ENCODE measurements around the gene LRWD1. TPM values are rescaled to one million over a fixed set of nuclear protein-coding genes. Genes with fewer than 3 reads are reported as not detected.

LRWD1 gene
- total and polyA plus RNA-seq, 2 donors (not counting 1 experiment from before 2014, with no cell fraction given), result 7.4 to 14.5 TPM

DNA sequence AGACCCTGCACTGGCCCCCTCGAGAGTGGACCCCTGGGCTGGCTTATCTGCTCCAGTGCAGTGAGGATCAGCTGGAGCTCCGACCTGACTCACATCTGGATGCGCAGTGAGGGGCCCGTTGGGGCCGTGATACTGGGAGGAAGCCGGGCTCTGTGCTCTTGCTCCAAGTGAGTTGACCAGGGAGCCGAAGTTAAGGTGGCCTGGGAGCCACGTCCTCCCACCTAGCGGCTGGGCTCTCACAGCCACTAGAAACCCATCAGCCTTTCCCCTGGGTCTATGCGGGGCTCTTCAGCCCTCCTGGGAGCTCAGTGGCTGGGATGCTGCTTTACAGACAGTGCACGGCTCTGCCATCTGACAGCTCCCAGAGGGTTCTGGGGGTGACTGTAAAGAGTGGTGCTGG is 9.2 kb upstream of the LRWD1 start:
- Histone ChIP-seq H2AFZ (ENCODE audit: low read length) (no peak overlapping the region), H3K9me3 (ENCODE audit: control insufficient read depth, insufficient read depth, low read depth, low read length) (no peaks in the 10 kb centered on the region), H3K79me2 (ENCODE audit: control insufficient read depth, insufficient read depth, low read length) (no peaks in the 10 kb centered on the region), H3K27me3 (ENCODE audit: control insufficient read depth, insufficient read depth, low read length) (no peaks in the 10 kb centered on the region), H3K36me3 (ENCODE audit: control insufficient read depth, insufficient read depth, low read length) (peaks cover 6% of the 10 kb centered on the region), H3K4me1 (ENCODE audit: control insufficient read depth, extremely low read depth, insufficient read depth, low read length) (no peaks in the 10 kb centered on the region), H3K4me3 (replicated peaks in 1 of 4; ENCODE audit: control extremely low read depth in 1 of 4, insufficient read depth in 1 of 4, low read depth in 3 of 4, low read length in 4 of 4) (no peak overlapping the region), H3K27ac (ENCODE audit: insufficient read depth, low read length) (no peak overlapping the region), H4K20me1 (ENCODE audit: control insufficient read depth, extremely low read depth, insufficient read depth, low read length) (no peaks in the 10 kb centered on the region), H3K4me2 (ENCODE audit: extremely low read depth, insufficient read depth, low read length) (no peak overlapping the region), H3K9ac (ENCODE audit: insufficient read depth, low read length) (no peak overlapping the region)
- DNase-seq (ENCODE audit: low read depth in 2 of 2), result no peak
- TF ChIP-seq, protein P1, sequence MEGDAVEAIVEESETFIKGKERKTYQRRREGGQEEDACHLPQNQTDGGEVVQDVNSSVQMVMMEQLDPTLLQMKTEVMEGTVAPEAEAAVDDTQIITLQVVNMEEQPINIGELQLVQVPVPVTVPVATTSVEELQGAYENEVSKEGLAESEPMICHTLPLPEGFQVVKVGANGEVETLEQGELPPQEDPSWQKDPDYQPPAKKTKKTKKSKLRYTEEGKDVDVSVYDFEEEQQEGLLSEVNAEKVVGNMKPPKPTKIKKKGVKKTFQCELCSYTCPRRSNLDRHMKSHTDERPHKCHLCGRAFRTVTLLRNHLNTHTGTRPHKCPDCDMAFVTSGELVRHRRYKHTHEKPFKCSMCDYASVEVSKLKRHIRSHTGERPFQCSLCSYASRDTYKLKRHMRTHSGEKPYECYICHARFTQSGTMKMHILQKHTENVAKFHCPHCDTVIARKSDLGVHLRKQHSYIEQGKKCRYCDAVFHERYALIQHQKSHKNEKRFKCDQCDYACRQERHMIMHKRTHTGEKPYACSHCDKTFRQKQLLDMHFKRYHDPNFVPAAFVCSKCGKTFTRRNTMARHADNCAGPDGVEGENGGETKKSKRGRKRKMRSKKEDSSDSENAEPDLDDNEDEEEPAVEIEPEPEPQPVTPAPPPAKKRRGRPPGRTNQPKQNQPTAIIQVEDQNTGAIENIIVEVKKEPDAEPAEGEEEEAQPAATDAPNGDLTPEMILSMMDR (conservative IDR thresholded peaks at IDR 0.05 in 1 of 2, IDR thresholded peaks at IDR 0.05 in 1 of 2; ENCODE audit: low read depth in 1 of 2, low read length in 2 of 2), result no peak
- no peak for TF ChIP-seq EZH2 (IDR thresholded peaks at IDR 0.05; ENCODE audit: low read length, missing control alignments)

DNA sequence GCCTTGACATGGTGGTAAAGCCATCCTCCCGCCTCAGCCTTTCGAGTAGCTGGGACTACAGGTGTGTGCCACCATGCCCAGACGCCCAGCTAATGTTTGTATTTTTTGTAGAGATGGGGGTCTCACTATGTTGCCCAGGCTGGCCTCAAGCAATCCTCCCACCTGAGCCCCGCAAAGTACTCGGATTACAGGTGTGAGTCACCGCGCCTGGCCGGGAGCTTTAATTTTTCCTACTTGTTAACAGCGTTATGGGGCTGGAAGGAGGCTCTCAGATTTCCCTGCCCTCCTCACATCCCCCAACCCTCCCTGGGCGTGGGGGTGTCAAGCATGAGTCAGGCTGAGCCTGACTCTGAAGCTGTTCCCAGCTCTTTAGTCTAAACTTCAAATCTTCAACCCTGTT is 8.5 kb upstream of the LRWD1 start:
- no peaks in the 10 kb centered on the region for H3K9me3 ChIP-seq (ENCODE audit: control insufficient read depth, insufficient read depth, low read depth, low read length)
- no peak overlapping the region for H3K4me3 ChIP-seq (replicated peaks in 1 of 4; ENCODE audit: control extremely low read depth in 1 of 4, insufficient read depth in 1 of 4, low read depth in 3 of 4, low read length in 4 of 4)
- no peak overlapping the region for H3K27ac ChIP-seq (ENCODE audit: insufficient read depth, low read length)
- H3K79me2 ChIP-seq (ENCODE audit: control insufficient read depth, insufficient read depth, low read length), result no peaks in the 10 kb centered on the region
- no peak overlapping the region for H2AFZ ChIP-seq (ENCODE audit: low read length)
- no peaks in the 10 kb centered on the region for H3K27me3 ChIP-seq (ENCODE audit: control insufficient read depth, insufficient read depth, low read length)
- H3K4me1 ChIP-seq (ENCODE audit: control insufficient read depth, extremely low read depth, insufficient read depth, low read length), result no peaks in the 10 kb centered on the region
- no peak overlapping the region for H3K4me2 ChIP-seq (ENCODE audit: extremely low read depth, insufficient read depth, low read length)
- DNase-seq (ENCODE audit: low read depth in 2 of 2), result peak; percentile 29 to 75
- H3K9ac ChIP-seq (ENCODE audit: insufficient read depth, low read length), result no peak overlapping the region
- H3K36me3 ChIP-seq (ENCODE audit: control insufficient read depth, insufficient read depth, low read length), result peaks cover 6% of the 10 kb centered on the region
- H4K20me1 ChIP-seq (ENCODE audit: control insufficient read depth, extremely low read depth, insufficient read depth, low read length), result no peaks in the 10 kb centered on the region
- TF ChIP-seq EZH2 (IDR thresholded peaks at IDR 0.05; ENCODE audit: low read length, missing control alignments), result no peak
- TF ChIP-seq, protein P1 (conservative IDR thresholded peaks at IDR 0.05 in 1 of 2, IDR thresholded peaks at IDR 0.05 in 1 of 2; ENCODE audit: low read depth in 1 of 2, low read length in 2 of 2), result no peak

DNA sequence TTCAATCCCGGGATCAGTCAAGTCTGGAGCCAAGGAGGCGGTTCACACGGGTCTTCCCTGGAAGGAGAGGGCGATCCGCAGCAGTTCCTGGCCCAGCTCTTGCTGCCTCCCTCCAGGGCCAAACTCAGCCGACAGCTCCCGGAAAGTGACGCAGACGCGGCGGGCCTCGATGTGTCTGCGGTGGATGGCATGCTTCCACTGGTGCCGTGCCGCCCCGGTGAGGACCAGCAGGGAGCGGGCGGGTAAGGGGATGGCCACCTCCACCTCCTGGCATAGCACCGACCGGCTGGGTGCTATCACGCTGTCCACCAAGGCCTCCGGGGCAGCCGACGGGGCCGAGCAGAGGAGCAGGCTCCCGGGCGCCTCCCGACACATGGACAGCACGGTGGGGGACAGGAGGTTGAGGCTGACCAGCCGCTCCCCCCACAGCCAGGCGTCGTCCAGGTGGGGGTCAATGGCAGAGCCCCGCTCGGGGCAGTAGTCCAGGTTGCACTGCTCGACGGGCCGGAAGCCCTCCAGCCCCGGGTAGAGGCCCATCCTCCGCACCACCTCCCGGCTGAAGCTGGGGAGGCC is 7.3 kb upstream of the LRWD1 start:
- TF ChIP-seq, protein P1 (conservative IDR thresholded peaks at IDR 0.05 in 1 of 2, IDR thresholded peaks at IDR 0.05 in 1 of 2; ENCODE audit: low read depth in 1 of 2, low read length in 2 of 2), result no peak
- TF ChIP-seq EZH2 (IDR thresholded peaks at IDR 0.05; ENCODE audit: low read length, missing control alignments), result no peak
- Histone ChIP-seq H3K27ac (ENCODE audit: insufficient read depth, low read length) (no peak overlapping the region), H3K79me2 (ENCODE audit: control insufficient read depth, insufficient read depth, low read length) (no peaks in the 10 kb centered on the region), H3K4me1 (ENCODE audit: control insufficient read depth, extremely low read depth, insufficient read depth, low read length) (no peaks in the 10 kb centered on the region), H3K4me3 (replicated peaks in 1 of 4; ENCODE audit: control extremely low read depth in 1 of 4, insufficient read depth in 1 of 4, low read depth in 3 of 4, low read length in 4 of 4) (no peak overlapping the region), H2AFZ (ENCODE audit: low read length) (no peak overlapping the region), H3K9ac (ENCODE audit: insufficient read depth, low read length) (no peak overlapping the region), H3K27me3 (ENCODE audit: control insufficient read depth, insufficient read depth, low read length) (no peaks in the 10 kb centered on the region), H3K4me2 (ENCODE audit: extremely low read depth, insufficient read depth, low read length) (no peak overlapping the region), H3K9me3 (ENCODE audit: control insufficient read depth, insufficient read depth, low read depth, low read length) (no peaks in the 10 kb centered on the region), H4K20me1 (ENCODE audit: control insufficient read depth, extremely low read depth, insufficient read depth, low read length) (no peaks in the 10 kb centered on the region), H3K36me3 (ENCODE audit: control insufficient read depth, insufficient read depth, low read length) (peaks cover 6% of the 10 kb centered on the region)
- no peak for DNase-seq (ENCODE audit: low read depth in 2 of 2)
